IPS-18a (cell line): Measurements from ENCODE around the gene UBAP2.
A peak's percentile ranks its signal among the peaks of the same experiment; 100 is the strongest.
"Not testable (repeated sequence)": the region's sequence is repeated elsewhere in the genome, so short reads cannot be mapped to it uniquely, and the experiment has no call there.

Source experiments
- H3K27ac ChIP-seq: one replicate; pipeline ENCODE4 v1.5.1; 2013; ENCODE audit warnings: low read length
- H3K27me3 ChIP-seq: one replicate; pipeline ENCODE4 v1.6.1; 2013; ENCODE audit warnings: mild to moderate bottlenecking, low read length; ENCODE audit not compliant: control insufficient read depth, insufficient read depth
- H3K36me3 ChIP-seq: one replicate; pipeline ENCODE4 v1.6.1; 2013; ENCODE audit warnings: low read depth, low read length; ENCODE audit not compliant: control insufficient read depth
- H3K4me1 ChIP-seq: one replicate; pipeline ENCODE4 v1.6.1; 2013; ENCODE audit warnings: low read depth, low read length; ENCODE audit not compliant: control insufficient read depth
- H3K4me3 ChIP-seq: one replicate; pipeline ENCODE4 v1.5.1; 2013; ENCODE audit warnings: low read length
- H3K9ac ChIP-seq: one replicate; pipeline ENCODE4 v1.6.1; 2013; ENCODE audit warnings: mild to moderate bottlenecking, low read length, moderate library complexity
- H3K9me3 ChIP-seq: one replicate; pipeline ENCODE4 v1.6.1; 2013; ENCODE audit warnings: low read depth, low read length; ENCODE audit not compliant: control insufficient read depth

Gene UBAP2

DNA sequence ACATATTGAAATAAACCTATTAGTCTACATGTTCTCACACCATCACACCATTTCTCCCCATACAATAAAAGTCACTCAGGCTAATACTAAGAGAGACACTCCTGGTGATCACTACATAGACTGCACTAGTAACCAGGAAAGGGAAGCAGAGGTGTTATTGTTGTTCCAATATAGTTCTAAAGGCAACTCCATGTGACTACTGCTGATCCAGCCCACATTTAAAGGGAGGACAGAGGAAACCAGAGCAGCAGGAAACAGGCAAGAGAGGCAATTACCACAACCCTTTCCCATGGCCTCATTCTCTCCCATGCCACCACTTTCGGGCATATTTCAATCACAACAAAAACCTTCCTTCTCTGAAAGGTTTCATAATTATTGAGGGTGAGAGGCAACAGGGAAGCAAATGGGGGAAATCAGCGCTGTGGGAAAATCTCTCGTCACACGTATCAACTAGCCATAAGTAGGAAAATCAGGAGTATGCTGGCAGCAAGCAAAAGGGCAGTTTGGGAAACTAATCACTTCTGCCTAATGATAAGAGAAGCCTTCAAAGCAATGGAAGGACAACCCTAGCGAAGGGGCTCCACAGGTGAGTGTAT lies 1.8 kb downstream of the UBAP2 start:
- Histone ChIP-seq H3K9ac (no peak overlapping the region), H3K9me3 (no peaks in the 10 kb centered on the region), H3K4me1 (peaks cover 19% of the 10 kb centered on the region), H3K36me3 (peaks cover 5% of the 10 kb centered on the region), H3K27ac (no peak overlapping the region), H3K27me3 (no peaks in the 10 kb centered on the region), H3K4me3 (peak overlapping the region; percentile 99)

- H3K27ac ChIP-seq = no peak overlapping the region
- H3K9ac ChIP-seq = no peak overlapping the region
- H3K27me3 ChIP-seq = no peaks in the 10 kb centered on the region
- H3K4me3 ChIP-seq = no peak overlapping the region
- H3K9me3 ChIP-seq = no peaks in the 10 kb centered on the region
- H3K4me1 ChIP-seq = peaks cover 19% of the 10 kb centered on the region
- H3K36me3 ChIP-seq = peaks cover 5% of the 10 kb centered on the region
Observed at GRCh38 chr9:34045903-34046302, 2.8 kb downstream of the UBAP2 start.

DNA sequence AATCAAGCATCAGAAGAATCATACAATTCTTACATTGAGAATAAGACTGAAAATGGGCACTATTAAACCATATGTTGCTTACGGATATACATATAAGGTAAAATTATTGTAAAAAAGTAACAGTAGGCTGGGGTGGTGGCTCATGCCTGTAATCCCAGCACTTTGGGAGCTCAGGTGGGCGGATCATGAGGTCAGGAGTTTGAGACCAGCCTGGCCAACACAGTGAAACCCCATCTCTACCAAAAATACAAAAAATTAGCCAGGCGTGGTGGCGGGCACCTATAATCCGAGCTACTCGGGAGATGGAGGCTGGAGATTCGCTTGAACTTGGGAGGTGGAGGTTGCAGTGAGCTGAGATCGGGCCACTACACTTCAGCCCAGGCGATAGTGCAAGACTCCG lies 6.6 kb downstream of the UBAP2 start:
- H3K27me3 ChIP-seq, H3K9ac ChIP-seq, H3K9me3 ChIP-seq, H3K36me3 ChIP-seq, H3K27ac ChIP-seq, H3K4me3 ChIP-seq, H3K4me1 ChIP-seq: not testable (repeated sequence)

DNA sequence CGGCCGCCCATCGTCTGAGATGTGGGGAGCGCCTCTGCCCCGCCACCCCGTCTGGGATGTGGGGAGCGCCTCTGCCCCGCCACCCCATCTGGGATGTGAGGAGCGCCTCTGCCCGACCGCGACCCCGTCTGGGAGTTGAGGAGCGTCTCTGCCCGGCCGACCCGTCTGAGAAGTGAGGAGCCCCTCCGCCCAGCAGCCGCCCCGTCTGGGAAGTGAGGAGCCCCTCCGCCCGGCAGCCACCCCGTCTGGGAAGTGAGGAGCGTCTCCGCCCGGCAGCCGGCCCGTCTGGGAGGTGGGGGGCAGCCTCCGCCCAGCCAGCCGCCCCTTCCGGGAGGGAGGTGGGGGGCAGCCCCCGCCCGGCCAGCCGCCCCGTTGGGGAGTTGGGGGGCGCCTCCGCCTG lies 9.8 kb downstream of the UBAP2 start:
- H3K4me3 ChIP-seq, H3K27me3 ChIP-seq, H3K36me3 ChIP-seq, H3K9ac ChIP-seq, H3K27ac ChIP-seq, H3K9me3 ChIP-seq, H3K4me1 ChIP-seq: not testable (repeated sequence)

DNA sequence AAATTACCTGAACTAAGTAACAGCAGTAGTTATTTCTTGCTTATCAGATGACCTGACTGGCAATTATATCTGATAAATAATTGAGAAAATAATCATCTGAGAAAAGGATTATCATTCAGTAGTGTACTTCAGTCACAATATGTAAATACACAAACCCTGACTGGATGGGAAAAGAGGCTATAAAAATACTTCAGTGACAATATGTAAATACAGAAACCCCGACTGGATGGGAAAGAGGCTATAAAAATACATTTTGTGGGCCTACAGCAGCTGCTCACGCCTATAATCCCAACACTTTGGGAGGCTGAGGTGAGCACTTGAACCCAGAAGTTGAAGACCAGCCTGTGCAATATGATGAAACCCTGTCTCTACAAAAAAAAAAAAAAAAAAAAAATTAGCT lies 11.1 kb downstream of the UBAP2 start:
- Histone ChIP-seq H3K27me3 (no peaks in the 10 kb centered on the region), H3K4me3 (no peak overlapping the region), H3K27ac (no peak overlapping the region), H3K4me1 (no peaks in the 10 kb centered on the region), H3K36me3 (no peaks in the 10 kb centered on the region), H3K9ac (no peak overlapping the region), H3K9me3 (no peaks in the 10 kb centered on the region)

- H3K27me3 ChIP-seq = no peaks in the 10 kb centered on the region
- H3K36me3 ChIP-seq = peaks cover 8% of the 10 kb centered on the region
- H3K9me3 ChIP-seq = no peaks in the 10 kb centered on the region
- H3K4me1 ChIP-seq = no peaks in the 10 kb centered on the region
- no peak overlapping the region for H3K27ac ChIP-seq
- no peak overlapping the region for H3K9ac ChIP-seq
- no peak overlapping the region for H3K4me3 ChIP-seq
Observed at GRCh38 chr9:34036625-34037024, 12.1 kb downstream of the UBAP2 start.

DNA sequence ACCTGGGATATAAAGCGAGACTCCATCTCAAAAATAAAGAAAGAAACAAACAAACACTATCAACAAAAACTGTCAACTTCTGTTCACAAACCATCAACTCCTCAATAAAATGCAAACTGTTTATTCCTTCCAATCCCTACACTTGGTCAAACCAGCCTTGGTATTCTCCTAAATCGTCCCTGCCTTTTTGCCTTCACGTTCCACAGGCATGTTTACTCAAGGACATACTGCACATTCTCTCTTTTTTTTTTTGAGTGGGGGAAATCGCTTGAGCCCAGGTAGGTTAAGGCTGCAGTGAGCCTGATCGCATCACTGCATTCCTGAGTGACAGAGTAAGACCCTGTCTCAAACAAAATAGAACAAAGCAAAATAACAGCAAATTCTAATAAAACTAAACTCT lies 13.0 kb downstream of the UBAP2 start:
- Histone ChIP-seq H3K27ac (no peak overlapping the region), H3K27me3 (no peaks in the 10 kb centered on the region), H3K36me3 (peaks cover 8% of the 10 kb centered on the region)

DNA sequence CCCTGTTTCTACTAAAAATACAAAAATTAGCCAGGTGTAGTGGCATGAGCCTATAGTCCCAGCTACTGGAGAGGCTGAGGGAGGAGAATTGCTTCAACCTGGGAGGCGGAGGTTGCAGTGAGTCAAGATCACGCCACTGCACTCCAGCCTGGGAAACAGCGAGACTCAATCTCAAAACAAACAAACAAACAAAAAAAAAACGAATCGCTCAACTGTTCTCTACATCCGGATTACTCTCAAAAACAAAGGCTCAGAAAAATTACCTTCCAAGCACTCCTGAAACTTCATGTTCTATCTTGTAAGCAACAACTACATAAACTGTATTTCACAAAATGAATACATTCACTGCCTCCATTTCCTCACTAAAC lies 14.0 kb downstream of the UBAP2 start:
- no peak overlapping the region for H3K27ac ChIP-seq
- no peaks in the 10 kb centered on the region for H3K27me3 ChIP-seq
- no peaks in the 10 kb centered on the region for H3K9me3 ChIP-seq
- peaks cover 8% of the 10 kb centered on the region for H3K36me3 ChIP-seq
- no peaks in the 10 kb centered on the region for H3K4me1 ChIP-seq
- no peak overlapping the region for H3K9ac ChIP-seq
- H3K4me3 ChIP-seq = no peak overlapping the region

More for the DNA sequence above, 13.0 kb downstream of the UBAP2 start:
- H3K9me3 ChIP-seq = no peaks in the 10 kb centered on the region
- H3K9ac ChIP-seq = no peak overlapping the region
- H3K4me1 ChIP-seq = no peaks in the 10 kb centered on the region
- H3K4me3 ChIP-seq = no peak overlapping the region

GRCh38 chr9:34032631-34033030 lies 16.1 kb downstream of the UBAP2 start:
- Histone ChIP-seq H3K9ac (no peak overlapping the region), H3K27ac (no peak overlapping the region), H3K4me1 (no peaks in the 10 kb centered on the region), H3K4me3 (no peak overlapping the region), H3K36me3 (peaks cover 8% of the 10 kb centered on the region), H3K27me3 (no peaks in the 10 kb centered on the region), H3K9me3 (no peaks in the 10 kb centered on the region)

- Histone ChIP-seq H3K36me3 (peaks cover 8% of the 10 kb centered on the region), H3K4me3 (no peak overlapping the region), H3K4me1 (no peaks in the 10 kb centered on the region), H3K9me3 (no peaks in the 10 kb centered on the region), H3K27me3 (no peaks in the 10 kb centered on the region), H3K27ac (no peak overlapping the region), H3K9ac (no peak overlapping the region)
Observed at GRCh38 chr9:34027845-34028574, 20.7 kb downstream of the UBAP2 start.

DNA sequence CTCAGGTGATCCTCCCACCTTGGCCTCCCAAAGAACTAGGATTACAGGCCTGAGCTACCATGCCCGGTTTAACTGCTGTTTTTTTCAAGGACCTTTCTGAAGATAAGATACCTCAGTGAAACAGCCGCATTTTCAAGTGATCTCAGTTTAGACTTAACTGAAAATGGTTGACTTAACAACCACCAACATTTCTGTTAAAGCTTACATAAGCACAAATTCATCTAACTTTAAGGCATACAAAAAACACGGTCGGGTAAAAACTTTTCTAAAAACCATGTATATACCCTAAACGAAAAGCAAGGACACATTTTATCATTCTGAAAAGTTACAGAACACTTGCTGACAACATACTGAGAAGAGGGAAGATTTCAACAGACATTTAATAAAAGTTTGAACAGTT lies 22.9 kb downstream of the UBAP2 start:
- H3K36me3 ChIP-seq = no peaks in the 10 kb centered on the region
- H3K27me3 ChIP-seq = no peaks in the 10 kb centered on the region
- H3K4me1 ChIP-seq = no peaks in the 10 kb centered on the region
- H3K9me3 ChIP-seq = no peaks in the 10 kb centered on the region
- no peak overlapping the region for H3K9ac ChIP-seq
- no peak overlapping the region for H3K27ac ChIP-seq
- H3K4me3 ChIP-seq = no peak overlapping the region

DNA sequence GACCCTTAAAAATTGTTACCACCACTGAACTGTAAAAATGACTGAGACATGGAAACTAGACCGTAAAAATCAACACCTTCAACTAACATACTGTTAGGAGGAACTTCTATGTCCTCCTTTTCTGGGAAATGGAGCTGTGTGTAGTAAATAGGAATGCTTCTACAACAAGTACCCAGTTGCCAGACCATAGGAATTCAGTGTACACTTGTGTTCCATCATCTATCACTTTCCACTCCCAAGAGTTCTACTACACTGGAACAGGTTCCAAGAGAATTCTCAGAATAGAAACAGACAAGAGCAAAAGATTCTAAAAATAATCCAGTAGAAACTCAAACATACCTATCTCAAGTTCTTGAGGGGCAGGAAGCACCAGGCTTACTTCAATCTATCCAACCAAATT lies 23.6 kb downstream of the UBAP2 start:
- Histone ChIP-seq H3K9ac (no peak overlapping the region), H3K4me1 (no peaks in the 10 kb centered on the region), H3K36me3 (no peaks in the 10 kb centered on the region), H3K4me3 (no peak overlapping the region), H3K27ac (no peak overlapping the region), H3K9me3 (no peaks in the 10 kb centered on the region), H3K27me3 (no peaks in the 10 kb centered on the region)
